Memory B cell (primary cell): ENCODE measurements around the gene HS1BP3.

Source experiments
- ATAC-seq: fragments of 150-1000 bp; cut with Tn5 transposase; 2 replicates; pipeline ENCODE4 v1.10.0; 2021; ENCODE audit warnings: low read depth, mild to moderate bottlenecking, moderate library complexity
- DNase-seq, 2 donors: peaks; one replicate each; pipeline ENCODE4 v3.0.0; 2022; ENCODE audit warnings: low spot score in 2 of 2
- H3K27ac Mint-ChIP-seq: one replicate; pipeline ENCODE4 v1.8.0; 2022; ENCODE audit warnings: mild to moderate bottlenecking, moderate library complexity, mixed read lengths
- H3K27me3 Mint-ChIP-seq: one replicate; pipeline ENCODE4 v1.8.0; 2022; ENCODE audit warnings: mixed read lengths
- H3K36me3 Mint-ChIP-seq: one replicate; pipeline ENCODE4 v1.8.0; 2022; ENCODE audit warnings: mild to moderate bottlenecking, mixed read lengths
- H3K4me1 Mint-ChIP-seq: one replicate; pipeline ENCODE4 v1.8.0; 2022; ENCODE audit warnings: mixed read lengths
- H3K4me3 Mint-ChIP-seq: one replicate; pipeline ENCODE4 v1.8.0; 2022; ENCODE audit warnings: mild to moderate bottlenecking, moderate library complexity, mixed read lengths
- H3K9me3 Mint-ChIP-seq: one replicate; pipeline ENCODE4 v1.8.0; 2022; ENCODE audit warnings: mixed read lengths

The HS1BP3 gene

DNA sequence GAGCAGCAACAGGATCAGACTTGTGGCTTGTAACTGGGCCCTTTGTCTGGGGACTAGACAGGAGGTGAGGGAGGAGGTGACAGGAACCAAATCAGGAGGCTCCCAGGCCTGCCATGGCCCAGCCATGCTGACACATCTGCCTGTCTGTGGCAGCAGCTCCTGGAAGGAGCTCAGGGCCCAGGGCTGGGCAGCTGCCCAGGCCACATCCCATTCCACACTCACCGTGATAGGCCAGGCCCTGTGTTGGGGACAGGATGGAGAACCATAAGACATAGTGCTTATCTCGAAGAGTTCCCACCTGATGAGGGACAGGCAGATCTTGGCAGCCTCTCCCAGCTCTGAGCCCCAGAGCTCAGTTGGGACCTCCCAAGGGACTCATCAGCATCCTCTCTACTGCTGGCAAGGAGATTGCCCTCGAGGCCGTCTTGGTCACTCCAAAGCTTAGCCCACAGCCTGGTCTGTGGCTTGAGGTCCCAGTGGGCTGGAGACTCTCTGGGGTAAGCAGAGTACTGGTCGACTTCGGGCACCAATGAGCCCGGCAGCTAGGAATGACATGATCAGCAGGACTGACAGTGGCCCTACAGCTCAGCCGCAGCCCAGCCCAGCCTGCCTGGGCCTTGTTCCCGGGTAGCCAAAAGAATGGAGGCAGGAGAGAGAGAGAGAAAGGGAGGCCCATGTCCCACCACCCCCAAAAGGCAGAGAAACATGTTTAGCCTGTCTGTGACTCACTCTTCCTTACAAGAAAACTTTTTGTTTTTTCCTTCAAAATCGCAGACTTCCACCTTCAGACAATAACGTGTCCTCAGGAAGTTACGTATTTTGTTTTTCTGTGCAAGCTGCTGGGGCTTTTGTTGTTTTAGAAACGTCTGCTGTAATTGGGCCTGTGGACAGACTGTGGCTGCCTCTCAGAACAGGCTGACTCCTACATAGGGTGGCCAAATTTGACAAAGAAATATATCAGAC lies 82.1 kb downstream of the HS1BP3 start:
- H3K36me3 Mint-ChIP-seq: no peaks in the 10 kb centered on the region
- H3K4me1 Mint-ChIP-seq: no peaks in the 10 kb centered on the region
- no peak overlapping the region for H3K27ac Mint-ChIP-seq
- peaks cover 8% of the 10 kb centered on the region for H3K27me3 Mint-ChIP-seq
- no peak for DNase-seq
- H3K9me3 Mint-ChIP-seq: no peaks in the 10 kb centered on the region
- no peak overlapping the region for H3K4me3 Mint-ChIP-seq
- no peak for ATAC-seq

DNA sequence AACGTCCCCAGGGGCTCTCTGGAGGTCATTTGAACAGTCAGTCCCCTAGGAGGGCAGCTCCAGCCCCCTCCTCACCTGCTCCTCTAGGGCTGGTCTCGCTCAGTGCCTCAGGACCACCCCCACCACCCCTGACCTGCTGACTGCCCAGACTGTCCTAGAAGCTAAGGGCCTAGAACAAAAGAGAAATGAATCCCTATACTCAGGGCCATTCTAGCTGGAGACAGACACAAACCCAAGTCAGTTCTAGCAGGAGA lies 83.0 kb downstream of the HS1BP3 start:
- H3K4me1 Mint-ChIP-seq: no peaks in the 10 kb centered on the region
- H3K27ac Mint-ChIP-seq: no peak overlapping the region

More for the DNA sequence above, 83.0 kb downstream of the HS1BP3 start:
- no peak overlapping the region for H3K4me3 Mint-ChIP-seq
- no peaks in the 10 kb centered on the region for H3K36me3 Mint-ChIP-seq
- ATAC-seq (no peak), DNase-seq (no peak)
- H3K9me3 Mint-ChIP-seq: no peaks in the 10 kb centered on the region
- H3K27me3 Mint-ChIP-seq: peaks cover 9% of the 10 kb centered on the region
